Osteoblast (primary cell): Measurements from ENCODE around the gene ARHGAP30. TPM values are rescaled to one million over a fixed set of nuclear protein-coding genes. Genes with fewer than 3 reads are reported as not detected.

Experiments
- DNase-seq: peaks from one replicate; pipeline ENCODE4 v3.0.0; 2011; ENCODE audit warnings: low spot score, mixed read lengths; ENCODE audit not compliant: insufficient read length; ENCODE audit errors: missing footprints
- H2AFZ ChIP-seq: 2 replicates; pipeline ENCODE4 v1.6.0; 2011; ENCODE audit warnings: mild to moderate bottlenecking, low read length
- H3K27ac ChIP-seq: 2 replicates; pipeline ENCODE4 v1.5.1; 2011; ENCODE audit warnings: mild to moderate bottlenecking, low read depth, low read length, moderate library complexity
- H3K27me3 ChIP-seq: 2 replicates; pipeline ENCODE4 v1.6.0; 2012; ENCODE audit warnings: mild to moderate bottlenecking, control low read depth, inconsistent platforms, low read length, moderate library complexity; ENCODE audit not compliant: insufficient read depth
- H3K36me3 ChIP-seq: 2 replicates; pipeline ENCODE4 v1.5.1; 2011; ENCODE audit warnings: mild to moderate bottlenecking, low read length, control low read depth, moderate library complexity; ENCODE audit not compliant: insufficient read depth
- H3K4me1 ChIP-seq: 2 replicates; pipeline ENCODE4 v1.5.1; 2011; ENCODE audit warnings: mild to moderate bottlenecking, low read length, control low read depth, moderate library complexity; ENCODE audit not compliant: insufficient read depth
- H3K4me2 ChIP-seq: 2 replicates; pipeline ENCODE4 v1.6.0; 2011; ENCODE audit warnings: mild to moderate bottlenecking, low read length; ENCODE audit not compliant: insufficient read depth
- H3K4me3 ChIP-seq: fragments of 200-600 bp; sonication (generic); 3 replicates; pipeline ENCODE4 v1.5.1; 2012; ENCODE audit warnings: mild to moderate bottlenecking, low read length, inconsistent platforms; ENCODE audit not compliant: insufficient read depth
- H3K79me2 ChIP-seq: 2 replicates; pipeline ENCODE4 v1.6.0; 2012; ENCODE audit warnings: mild to moderate bottlenecking, low read length, control low read depth, inconsistent platforms; ENCODE audit not compliant: insufficient read depth
- H3K9me3 ChIP-seq: 2 replicates; pipeline ENCODE4 v1.5.1; 2011; ENCODE audit warnings: low read depth, low read length, control low read depth
- H4K20me1 ChIP-seq: 2 replicates; pipeline ENCODE4 v1.6.0; 2012; ENCODE audit warnings: mild to moderate bottlenecking, low read length, control low read depth; ENCODE audit not compliant: insufficient read depth
- total RNA-seq: library from RNA; depleted of rRNA; stranded (reverse); fragments of >200 nt; gene quantifications from 2 replicates; pipeline ENCODE4 v1.2.3, GENCODE V29; 2012
- TF ChIP-seq, protein P1 (sequence below): IDR thresholded peaks from 2 replicates; pipeline ENCODE4 v1.5.1; 2011; ENCODE audit warnings: mild to moderate bottlenecking, low read depth, low read length, moderate library complexity; ENCODE audit errors: extremely low read depth

Gene ARHGAP30
- total RNA-seq, 1 donor = under 0.01 TPM

DNA sequence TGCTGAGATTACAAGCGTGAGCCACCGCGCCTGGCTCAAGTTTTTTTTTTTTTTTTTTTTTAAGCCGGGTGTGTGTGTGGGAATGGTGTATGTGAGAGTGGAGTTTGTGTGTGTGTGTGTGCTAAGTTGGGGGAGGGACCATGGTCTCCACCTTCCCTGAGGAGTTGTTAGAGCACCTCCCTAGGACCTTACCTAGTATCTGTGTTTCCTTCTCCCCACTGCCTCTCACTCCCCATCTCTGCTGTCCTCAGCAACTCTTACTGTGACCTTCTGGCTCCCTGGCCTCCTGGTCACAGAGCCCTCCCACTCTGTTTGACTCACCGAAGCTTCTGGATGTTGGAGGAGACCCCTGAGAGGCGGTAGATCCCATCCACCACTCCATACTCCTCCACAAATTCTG lies 10.4 kb downstream of the ARHGAP30 start:
- TF ChIP-seq, protein P1, sequence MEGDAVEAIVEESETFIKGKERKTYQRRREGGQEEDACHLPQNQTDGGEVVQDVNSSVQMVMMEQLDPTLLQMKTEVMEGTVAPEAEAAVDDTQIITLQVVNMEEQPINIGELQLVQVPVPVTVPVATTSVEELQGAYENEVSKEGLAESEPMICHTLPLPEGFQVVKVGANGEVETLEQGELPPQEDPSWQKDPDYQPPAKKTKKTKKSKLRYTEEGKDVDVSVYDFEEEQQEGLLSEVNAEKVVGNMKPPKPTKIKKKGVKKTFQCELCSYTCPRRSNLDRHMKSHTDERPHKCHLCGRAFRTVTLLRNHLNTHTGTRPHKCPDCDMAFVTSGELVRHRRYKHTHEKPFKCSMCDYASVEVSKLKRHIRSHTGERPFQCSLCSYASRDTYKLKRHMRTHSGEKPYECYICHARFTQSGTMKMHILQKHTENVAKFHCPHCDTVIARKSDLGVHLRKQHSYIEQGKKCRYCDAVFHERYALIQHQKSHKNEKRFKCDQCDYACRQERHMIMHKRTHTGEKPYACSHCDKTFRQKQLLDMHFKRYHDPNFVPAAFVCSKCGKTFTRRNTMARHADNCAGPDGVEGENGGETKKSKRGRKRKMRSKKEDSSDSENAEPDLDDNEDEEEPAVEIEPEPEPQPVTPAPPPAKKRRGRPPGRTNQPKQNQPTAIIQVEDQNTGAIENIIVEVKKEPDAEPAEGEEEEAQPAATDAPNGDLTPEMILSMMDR = no peak
- Histone ChIP-seq H3K27me3 (peaks cover 8% of the 10 kb centered on the region), H3K4me2 (no peak overlapping the region), H4K20me1 (no peaks in the 10 kb centered on the region), H3K27ac (no peak overlapping the region), H3K36me3 (no peaks in the 10 kb centered on the region), H3K4me1 (no peaks in the 10 kb centered on the region), H3K4me3 (no peak overlapping the region), H3K9me3 (no peaks in the 10 kb centered on the region), H3K79me2 (no peaks in the 10 kb centered on the region), H2AFZ (no peak overlapping the region)
- peak; percentile 15 for DNase-seq

DNA sequence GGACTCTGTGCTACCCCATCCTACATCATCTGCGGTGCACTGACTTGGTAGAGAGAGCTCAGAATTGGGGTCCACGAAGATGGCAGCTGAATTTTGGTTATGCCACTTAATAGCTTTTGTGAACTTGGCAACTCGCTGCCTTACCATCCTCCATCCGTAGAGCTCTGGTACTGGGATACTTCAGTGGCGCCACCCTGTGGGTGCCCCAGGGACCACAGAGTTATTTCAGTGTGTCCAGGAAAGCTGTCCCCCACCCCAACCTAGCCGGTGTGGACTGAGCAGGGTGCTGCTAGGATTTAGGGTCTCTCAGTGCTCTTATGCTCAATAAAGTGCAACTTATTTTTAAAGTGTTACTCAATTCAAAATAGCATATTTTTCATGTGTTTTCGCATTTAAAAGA lies 14.9 kb downstream of the ARHGAP30 start:
- no peak overlapping the region for H3K27ac ChIP-seq
- H3K9me3 ChIP-seq = no peaks in the 10 kb centered on the region
- no peaks in the 10 kb centered on the region for H3K27me3 ChIP-seq

DNA sequence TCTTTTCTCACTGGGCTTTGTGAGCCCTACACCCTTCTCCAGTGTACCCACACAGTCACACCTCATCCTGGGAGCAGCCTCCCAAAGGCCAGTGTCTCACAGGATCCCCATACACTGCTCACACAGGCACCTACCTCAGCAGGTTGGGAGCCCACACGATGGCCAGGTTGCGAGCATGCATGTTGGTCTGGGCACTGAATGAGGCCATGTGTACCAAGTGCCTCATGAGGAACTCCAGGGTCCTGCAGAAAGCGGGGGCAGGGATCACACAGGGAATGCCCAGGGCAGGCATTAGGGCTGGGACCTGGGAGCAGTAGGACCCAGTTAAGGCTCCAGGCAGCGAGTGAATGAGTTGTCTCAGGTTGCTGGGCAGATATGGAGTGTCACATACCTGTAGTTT lies 15.5 kb downstream of the ARHGAP30 start:
- Histone ChIP-seq H3K79me2 (no peaks in the 10 kb centered on the region), H3K27me3 (no peaks in the 10 kb centered on the region), H3K36me3 (no peaks in the 10 kb centered on the region), H2AFZ (no peak overlapping the region), H3K4me2 (no peak overlapping the region), H4K20me1 (no peaks in the 10 kb centered on the region), H3K27ac (no peak overlapping the region), H3K4me1 (no peaks in the 10 kb centered on the region), H3K4me3 (no peak overlapping the region), H3K9me3 (peaks cover 5% of the 10 kb centered on the region)
- TF ChIP-seq, protein P1 = no peak
- DNase-seq = peak; percentile 45

More for the DNA sequence above, 14.9 kb downstream of the ARHGAP30 start:
- Histone ChIP-seq H2AFZ (no peak overlapping the region), H3K4me2 (no peak overlapping the region), H3K36me3 (no peaks in the 10 kb centered on the region), H3K79me2 (no peaks in the 10 kb centered on the region), H3K4me1 (no peaks in the 10 kb centered on the region), H4K20me1 (no peaks in the 10 kb centered on the region), H3K4me3 (no peak overlapping the region)
- DNase-seq = peak; percentile 75
- TF ChIP-seq, protein P1 = no peak

DNA sequence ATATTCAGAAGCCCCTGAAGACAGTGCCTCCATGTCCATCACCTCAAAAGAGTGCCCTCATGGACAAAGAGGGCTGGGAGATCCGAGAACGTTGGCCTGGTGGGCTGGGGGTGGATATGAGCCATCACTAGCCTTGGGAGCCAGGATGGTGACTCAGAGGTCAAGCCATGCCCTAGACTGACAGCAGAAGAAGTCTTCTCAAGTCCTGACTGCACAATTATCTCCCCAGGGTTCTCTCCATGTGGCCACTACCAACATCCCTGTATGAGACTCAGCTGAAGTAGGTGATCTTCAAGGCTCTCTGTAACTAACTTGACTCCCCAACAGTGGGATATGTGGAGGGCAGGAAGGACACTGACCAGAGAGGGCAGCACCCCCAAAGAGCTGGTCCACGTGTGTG lies 16.8 kb downstream of the ARHGAP30 start:
- H2AFZ ChIP-seq = no peak overlapping the region
- peaks cover 7% of the 10 kb centered on the region for H3K9me3 ChIP-seq
- TF ChIP-seq, protein P1 = no peak
- no peak overlapping the region for H3K4me3 ChIP-seq
- H3K36me3 ChIP-seq = no peaks in the 10 kb centered on the region
- H3K27ac ChIP-seq = no peak overlapping the region
- H3K27me3 ChIP-seq = no peaks in the 10 kb centered on the region
- no peaks in the 10 kb centered on the region for H3K4me1 ChIP-seq
- H3K79me2 ChIP-seq = no peaks in the 10 kb centered on the region
- H3K4me2 ChIP-seq = no peak overlapping the region
- no peaks in the 10 kb centered on the region for H4K20me1 ChIP-seq
- peak; percentile 69 for DNase-seq
